Measurements from ENCODE around the gene BCAS3. TPM values are rescaled to one million over a fixed set of nuclear protein-coding genes. Genes with fewer than 3 reads are reported as not detected.

The BCAS3 gene
- total and polyA plus RNA-seq, 4 donors, result 5.8 to 24.6 (median 10.1) TPM

- TF ChIP-seq TAF1 (conservative IDR thresholded peaks at IDR 0.05) (no peak), GABPA (IDR thresholded peaks at IDR 0.05 in 1 of 2, conservative IDR thresholded peaks at IDR 0.05 in 1 of 2) (no peak), FOXA1 (IDR thresholded peaks at IDR 0.05) (no peak), REST (IDR thresholded peaks at IDR 0.05) (no peak), YY1 (IDR thresholded peaks at IDR 0.05) (no peak), SP1 (IDR thresholded peaks at IDR 0.05) (no peak)
- H3K36me3 ChIP-seq (ENCODE audit: control insufficient read depth in 4 of 4, insufficient read depth in 3 of 4, low read depth in 1 of 4, low read length in 3 of 4), result no peaks in the 10 kb centered on the region
- WGBS, result 91% methylated on average over 1 of the region's 1 CpG
- H3K9me3 ChIP-seq (ENCODE audit: control insufficient read depth in 4 of 4, low read length in 3 of 4), result no peaks in the 10 kb centered on the region
- H3K4me3 ChIP-seq (ENCODE audit: low read depth in 1 of 3, low read length in 3 of 3), result no peak overlapping the region
- no peak overlapping the region for H3K9ac ChIP-seq (ENCODE audit: low read depth in 1 of 2, low read length in 2 of 2)
- H3K27ac ChIP-seq (ENCODE audit: low read depth in 1 of 2, low read length in 2 of 2), result no peak overlapping the region
- H3K27me3 ChIP-seq (ENCODE audit: control insufficient read depth in 4 of 4, insufficient read depth in 4 of 4, low read length in 3 of 4), result no peaks in the 10 kb centered on the region
- H3K4me1 ChIP-seq (ENCODE audit: control insufficient read depth in 4 of 4, insufficient read depth in 4 of 4, low read length in 3 of 4), result peaks cover 0 to 3% (median 1%) of the 10 kb centered on the region in 4 donors
- no peak for DNase-seq (ENCODE audit: low spot score)
These were observed 393.0 kb downstream of the BCAS3 start for GRCh38 chr17:61070649-61071048.

- TF ChIP-seq HNF4G (IDR thresholded peaks at IDR 0.05), result no peak
- no peak for TF ChIP-seq JUND (IDR thresholded peaks at IDR 0.05)
- TF ChIP-seq ATF3 (IDR thresholded peaks at IDR 0.05), result no peak
- TF ChIP-seq TAF1 (conservative IDR thresholded peaks at IDR 0.05), result no peak
- no peak for TF ChIP-seq EGR1 (IDR thresholded peaks at IDR 0.05; ENCODE audit: low read depth in 2 of 2)
- TF ChIP-seq MAX (IDR thresholded peaks at IDR 0.05), result no peak
- TF ChIP-seq HNF4A (conservative IDR thresholded peaks at IDR 0.05), result no peak
- no peak for TF ChIP-seq NR2F2 (IDR thresholded peaks at IDR 0.05)
- no peaks in the 10 kb centered on the region for H3K9me3 ChIP-seq (ENCODE audit: control insufficient read depth in 4 of 4, low read length in 3 of 4)
- DNase-seq (ENCODE audit: low spot score), result no peak
- H3K4me3 ChIP-seq (ENCODE audit: low read depth in 1 of 3, low read length in 3 of 3), result no peak overlapping the region
- H3K9ac ChIP-seq (ENCODE audit: low read depth in 1 of 2, low read length in 2 of 2), result no peak overlapping the region
- H3K27ac ChIP-seq (ENCODE audit: low read depth in 1 of 2, low read length in 2 of 2), result no peak overlapping the region
- peaks cover 0 to 4% (median 0%) of the 10 kb centered on the region in 4 donors for H3K4me1 ChIP-seq (ENCODE audit: control insufficient read depth in 4 of 4, insufficient read depth in 4 of 4, low read length in 3 of 4)
- 88% methylated on average over 1 of the region's 1 CpG for WGBS
- no peaks in the 10 kb centered on the region for H3K27me3 ChIP-seq (ENCODE audit: control insufficient read depth in 4 of 4, insufficient read depth in 4 of 4, low read length in 3 of 4)
- H3K36me3 ChIP-seq (ENCODE audit: control insufficient read depth in 4 of 4, insufficient read depth in 3 of 4, low read depth in 1 of 4, low read length in 3 of 4), result no peaks in the 10 kb centered on the region
These were observed 395.0 kb downstream of the BCAS3 start for GRCh38 chr17:61072648-61073047.

- Histone ChIP-seq H3K27me3 (ENCODE audit: control insufficient read depth in 4 of 4, insufficient read depth in 4 of 4, low read length in 3 of 4) (no peaks in the 10 kb centered on the region), H3K36me3 (ENCODE audit: control insufficient read depth in 4 of 4, insufficient read depth in 3 of 4, low read depth in 1 of 4, low read length in 3 of 4) (no peaks in the 10 kb centered on the region), H3K4me1 (ENCODE audit: control insufficient read depth in 4 of 4, insufficient read depth in 4 of 4, low read length in 3 of 4) (peaks cover 0 to 4% (median 0%) of the 10 kb centered on the region in 4 donors), H3K27ac (ENCODE audit: low read depth in 1 of 2, low read length in 2 of 2) (no peak overlapping the region), H3K9me3 (ENCODE audit: control insufficient read depth in 4 of 4, low read length in 3 of 4) (no peaks in the 10 kb centered on the region), H3K4me3 (ENCODE audit: low read depth in 1 of 3, low read length in 3 of 3) (no peak overlapping the region), H3K9ac (ENCODE audit: low read depth in 1 of 2, low read length in 2 of 2) (no peak overlapping the region)
- no peak for TF ChIP-seq FOXA1 (IDR thresholded peaks at IDR 0.05)
- TF ChIP-seq ZBTB33 (IDR thresholded peaks at IDR 0.05), result no peak
- TF ChIP-seq FOXA2 (IDR thresholded peaks at IDR 0.05), result no peak
- no peak for TF ChIP-seq JUND (IDR thresholded peaks at IDR 0.05)
- TF ChIP-seq TAF1 (conservative IDR thresholded peaks at IDR 0.05), result no peak
- no peak for TF ChIP-seq MAX (IDR thresholded peaks at IDR 0.05)
- no peak for TF ChIP-seq SP1 (IDR thresholded peaks at IDR 0.05)
- TF ChIP-seq REST (IDR thresholded peaks at IDR 0.05), result no peak
- TF ChIP-seq RXRA (IDR thresholded peaks at IDR 0.05), result no peak
- TF ChIP-seq GABPA (IDR thresholded peaks at IDR 0.05 in 1 of 2, conservative IDR thresholded peaks at IDR 0.05 in 1 of 2), result no peak
- no peak for TF ChIP-seq ATF3 (IDR thresholded peaks at IDR 0.05)
- no peak for TF ChIP-seq RAD21 (IDR thresholded peaks at IDR 0.05)
- TF ChIP-seq NR2F2 (IDR thresholded peaks at IDR 0.05), result no peak
- TF ChIP-seq HNF4A (conservative IDR thresholded peaks at IDR 0.05), result no peak
- no peak for TF ChIP-seq YY1 (IDR thresholded peaks at IDR 0.05)
- 96% methylated on average over 1 of the region's 1 CpG for WGBS
- no peak for DNase-seq (ENCODE audit: low spot score)
These were observed 395.5 kb downstream of the BCAS3 start for GRCh38 chr17:61073131-61073530.
